CD8-positive, alpha-beta memory T cell (primary cell): ENCODE measurements around the gene URAD. TPM values are rescaled to one million over a fixed set of nuclear protein-coding genes. Genes with fewer than 3 reads are reported as not detected.
"Not testable (repeated sequence)": the region's sequence is repeated elsewhere in the genome, so short reads cannot be mapped to it uniquely, and the experiment has no call there.

Experiments
- CTCF ChIA-PET: fragments of 350-600 bp; sonication (Branson Sonifier 250); formaldehyde crosslinking; loops from one replicate; lab custom pipeline; 2021; ENCODE audit warnings: antibody characterized with exemption; lab: Charles Lee
- POLR2A ChIA-PET: fragments of 350-600 bp; sonication (Branson Sonifier 250); formaldehyde crosslinking; loops from one replicate; lab custom pipeline; 2021; ENCODE audit warnings: antibody characterized with exemption; lab: Charles Lee
- DNase-seq, 5 donors: peaks; one replicate each; pipeline versions ENCODE4 v3.0.0 to v3.0.0-alpha.2; 2020 to 2022; ENCODE audit warnings: mixed read lengths in 1 of 5
- H3K27ac ChIP-seq: one replicate; pipeline ENCODE4 v1.7.0; 2013; ENCODE audit warnings: low read depth, mild to moderate bottlenecking, low read length, moderate library complexity
- H3K27me3 ChIP-seq: 2 replicates; pipeline ENCODE4 v1.7.0; 2013; ENCODE audit warnings: low read length, mild to moderate bottlenecking; ENCODE audit not compliant: insufficient read depth, poor library complexity, severe bottlenecking
- H3K36me3 ChIP-seq: 2 replicates; pipeline ENCODE4 v1.7.0; 2013; ENCODE audit warnings: mild to moderate bottlenecking, low read length, moderate library complexity; ENCODE audit not compliant: insufficient read depth
- H3K4me1 ChIP-seq: 2 replicates; pipeline ENCODE4 v1.7.0; 2013; ENCODE audit warnings: mild to moderate bottlenecking, low read length, moderate library complexity; ENCODE audit not compliant: insufficient read depth
- H3K4me3 ChIP-seq: 2 replicates; pipeline ENCODE4 v1.7.0; 2013; ENCODE audit warnings: mild to moderate bottlenecking, low read length
- H3K9me3 ChIP-seq: 2 replicates; pipeline ENCODE4 v1.7.0; 2013; ENCODE audit warnings: mild to moderate bottlenecking, low read length
- H3K27ac Mint-ChIP-seq, 8 donors: one replicate each; pipeline ENCODE4 v1.8.0; 2020 to 2021; ENCODE audit warnings: mixed read lengths in 8 of 8, mild to moderate bottlenecking in 6 of 8, inconsistent platforms in 3 of 8, moderate library complexity in 3 of 8
- H3K27me3 Mint-ChIP-seq, 2 donors: one replicate each; pipeline ENCODE4 v1.8.0; 2020 to 2021; ENCODE audit warnings: mixed read lengths in 2 of 2, mild to moderate bottlenecking in 1 of 2, moderate library complexity in 1 of 2
- H3K36me3 Mint-ChIP-seq, 3 donors: one replicate each; pipeline ENCODE4 v1.8.0; 2020 to 2021; ENCODE audit warnings: mixed read lengths in 3 of 3, inconsistent platforms in 1 of 3, mild to moderate bottlenecking in 1 of 3
- H3K4me1 Mint-ChIP-seq, 3 donors: one replicate each; pipeline ENCODE4 v1.8.0; 2020 to 2021; ENCODE audit warnings: mixed read lengths in 3 of 3, inconsistent platforms in 1 of 3, mild to moderate bottlenecking in 1 of 3
- H3K4me3 Mint-ChIP-seq, 7 donors: one replicate each; pipeline ENCODE4 v1.8.0; 2020 to 2021; ENCODE audit warnings: mixed read lengths in 7 of 7, mild to moderate bottlenecking in 6 of 7, moderate library complexity in 4 of 7, inconsistent platforms in 2 of 7
- H3K9me3 Mint-ChIP-seq, 5 donors: one replicate each; pipeline ENCODE4 v1.8.0; 2020 to 2022; ENCODE audit warnings: mixed read lengths in 5 of 5, mild to moderate bottlenecking in 3 of 5, moderate library complexity in 2 of 5, inconsistent platforms in 1 of 5
- polyA plus RNA-seq: library from polyadenylated mRNA; unstranded; fragments of 300-500 nt; fragmentation: Illumina TruSeq; gene quantifications from one replicate; pipeline ENCODE4 v1.2.3, GENCODE V29; 2021
- total RNA-seq, 2 experiments: library from RNA; stranded (reverse); gene quantifications; one replicate each; pipeline ENCODE4 v1.2.3, GENCODE V29; 2021

The URAD gene
- total and polyA plus RNA-seq, 3 experiments from 2014 or later = not detected

DNA sequence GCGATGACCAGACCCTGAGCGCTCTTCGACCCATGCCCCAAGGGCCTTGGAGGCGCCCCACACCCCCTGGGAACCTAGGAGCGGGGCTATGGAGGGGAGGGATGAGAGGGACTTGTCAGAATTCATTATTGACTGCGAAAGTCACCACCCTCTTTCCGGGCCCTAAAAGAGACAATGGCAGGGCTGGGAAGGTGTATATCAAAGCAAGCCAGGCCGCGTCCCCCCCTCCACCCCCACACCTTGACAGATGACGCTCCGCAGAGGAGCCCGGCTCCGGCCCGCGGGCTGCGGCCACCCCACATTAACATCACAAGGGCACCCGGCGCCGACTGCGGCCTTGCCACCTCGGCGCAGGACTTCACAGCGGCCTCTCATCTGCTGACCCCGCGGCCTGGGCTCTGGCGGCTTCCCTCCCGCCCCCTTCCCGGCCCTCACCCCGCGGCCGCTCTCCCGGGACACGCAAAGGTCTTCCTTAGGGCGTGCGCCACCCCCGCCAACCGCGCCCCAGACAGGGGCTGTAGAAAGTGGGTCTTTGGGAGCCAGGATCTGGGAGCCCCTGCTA is 21.8 kb downstream of the URAD start:
- H3K36me3 Mint-ChIP-seq = peaks cover 0 to 1% (median 0%) of the 10 kb centered on the region in 3 donors
- H3K27me3 ChIP-seq = peaks cover 35% of the 10 kb centered on the region
- DNase-seq = no peak

DNA sequence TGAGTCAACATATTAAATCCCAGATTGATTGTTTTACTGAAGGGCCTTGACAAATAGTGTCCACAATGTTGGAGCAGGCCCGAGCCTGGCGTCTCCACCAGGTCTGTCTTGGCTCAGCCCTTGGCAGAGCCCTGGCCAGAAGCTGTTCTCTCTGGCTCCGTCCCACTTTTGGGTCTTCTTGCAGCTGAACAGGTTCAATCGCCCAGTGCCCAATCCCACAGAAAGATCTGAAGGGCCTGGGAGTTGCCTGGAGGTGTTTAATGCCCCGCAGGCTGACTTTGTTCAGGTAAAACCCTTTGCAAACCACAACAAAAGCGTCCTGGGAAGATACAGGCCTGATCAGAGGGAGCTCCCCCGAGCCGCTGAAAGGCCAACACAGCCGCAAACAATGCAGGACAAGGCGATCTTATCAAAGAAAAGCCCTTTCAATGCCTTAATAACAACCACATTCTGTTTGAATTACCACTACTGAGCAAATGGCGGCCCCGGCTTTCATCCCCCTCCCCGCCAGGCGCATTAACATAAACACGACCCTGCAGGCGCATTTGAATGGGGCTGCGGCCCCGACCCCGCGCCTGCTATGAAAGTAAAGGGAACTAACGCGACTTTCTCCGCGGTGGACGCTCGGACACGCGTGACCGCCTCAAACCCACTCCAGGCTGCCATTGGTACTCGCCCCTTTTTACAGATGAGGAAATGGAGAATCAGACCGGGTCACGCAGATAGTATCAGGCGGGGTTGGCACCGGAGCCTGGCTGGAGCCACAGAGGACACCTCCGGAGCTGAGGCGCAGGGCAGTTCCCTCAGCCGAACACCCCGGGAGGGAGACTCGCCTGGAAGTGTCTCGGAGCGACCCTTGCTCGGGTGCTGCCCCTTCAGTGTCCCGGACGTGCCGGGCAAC is 22.5 kb downstream of the URAD start:
- DNase-seq = no peak

More for the DNA sequence above, 21.8 kb downstream of the URAD start:
- no peak overlapping the region for H3K27ac ChIP-seq
- no peaks in the 10 kb centered on the region for H3K4me1 ChIP-seq
- H3K9me3 ChIP-seq = no peaks in the 10 kb centered on the region
- no peak overlapping the region for H3K27ac Mint-ChIP-seq
- CTCF ChIA-PET = no interaction called here
- no peaks in the 10 kb centered on the region for H3K36me3 ChIP-seq
- H3K4me3 Mint-ChIP-seq = no peak overlapping the region
- no peak overlapping the region for H3K4me3 ChIP-seq
- peaks cover 64 to 84% of the 10 kb centered on the region in 2 donors for H3K27me3 Mint-ChIP-seq
- no peaks in the 10 kb centered on the region for H3K9me3 Mint-ChIP-seq
- H3K4me1 Mint-ChIP-seq = peaks cover 9 to 45% (median 13%) of the 10 kb centered on the region in 3 donors
- POLR2A ChIA-PET = no interaction called here

DNA sequence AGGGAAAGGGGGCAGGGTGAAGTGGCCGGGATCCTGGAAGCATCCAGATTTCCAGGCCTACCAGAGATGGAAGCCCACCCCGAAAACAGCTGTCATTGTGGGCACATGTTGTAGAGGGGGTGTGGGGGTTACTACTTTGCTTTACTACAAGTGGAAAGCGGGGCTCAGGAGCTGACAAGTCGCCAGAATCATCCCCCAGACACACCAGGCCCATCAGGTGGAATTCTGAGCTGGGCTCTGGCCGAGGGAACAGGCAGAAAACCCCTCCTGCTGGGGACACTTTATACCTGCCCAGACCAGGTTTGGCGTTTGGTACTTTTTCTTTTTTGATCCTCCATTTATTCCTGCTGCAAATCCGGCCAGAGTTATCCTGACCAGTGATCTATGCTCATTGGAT is 23.2 kb downstream of the URAD start:
- Mint-ChIP-seq H3K4me1 (peaks cover 11 to 53% (median 18%) of the 10 kb centered on the region in 3 donors), H3K9me3 (no peaks in the 10 kb centered on the region), H3K36me3 (peaks cover 0 to 1% (median 0%) of the 10 kb centered on the region in 3 donors), H3K27ac (no peak overlapping the region), H3K27me3 (peaks cover 58 to 75% of the 10 kb centered on the region in 2 donors), H3K4me3 (no peak overlapping the region)
- no peaks in the 10 kb centered on the region for H3K36me3 ChIP-seq
- ChIA-PET POLR2A (no interaction called here), CTCF (interaction anchor here (0.7 to 1.1 kb wide), 2 partner anchors 18 to 603 kb away, joined by 3 to 4 read pairs; no protein-coding TSS in a partner anchor)
- H3K9me3 ChIP-seq = no peaks in the 10 kb centered on the region
- H3K27ac ChIP-seq = no peak overlapping the region
- DNase-seq = no peak
- H3K4me1 ChIP-seq = peaks cover 4% of the 10 kb centered on the region
- peaks cover 33% of the 10 kb centered on the region for H3K27me3 ChIP-seq
- H3K4me3 ChIP-seq = no peak overlapping the region

More for the DNA sequence above, 22.5 kb downstream of the URAD start:
- Histone ChIP-seq H3K27me3 (peaks cover 30% of the 10 kb centered on the region), H3K9me3 (no peaks in the 10 kb centered on the region), H3K4me3 (no peak overlapping the region), H3K36me3 (no peaks in the 10 kb centered on the region), H3K27ac (no peak overlapping the region), H3K4me1 (no peaks in the 10 kb centered on the region)
- CTCF ChIA-PET = interaction anchor here (0.7 kb wide), 1 partner anchor 17 kb away, joined by 4 read pairs; no protein-coding TSS in a partner anchor
- Mint-ChIP-seq H3K4me1 (peaks cover 11 to 52% (median 18%) of the 10 kb centered on the region in 3 donors), H3K36me3 (peaks cover 0 to 1% (median 0%) of the 10 kb centered on the region in 3 donors), H3K27me3 (peaks cover 64 to 82% of the 10 kb centered on the region in 2 donors), H3K27ac (no peak overlapping the region), H3K9me3 (no peaks in the 10 kb centered on the region), H3K4me3 (peak overlapping the region in 1 of 7 donors; percentile 36)
- POLR2A ChIA-PET = no interaction called here

DNA sequence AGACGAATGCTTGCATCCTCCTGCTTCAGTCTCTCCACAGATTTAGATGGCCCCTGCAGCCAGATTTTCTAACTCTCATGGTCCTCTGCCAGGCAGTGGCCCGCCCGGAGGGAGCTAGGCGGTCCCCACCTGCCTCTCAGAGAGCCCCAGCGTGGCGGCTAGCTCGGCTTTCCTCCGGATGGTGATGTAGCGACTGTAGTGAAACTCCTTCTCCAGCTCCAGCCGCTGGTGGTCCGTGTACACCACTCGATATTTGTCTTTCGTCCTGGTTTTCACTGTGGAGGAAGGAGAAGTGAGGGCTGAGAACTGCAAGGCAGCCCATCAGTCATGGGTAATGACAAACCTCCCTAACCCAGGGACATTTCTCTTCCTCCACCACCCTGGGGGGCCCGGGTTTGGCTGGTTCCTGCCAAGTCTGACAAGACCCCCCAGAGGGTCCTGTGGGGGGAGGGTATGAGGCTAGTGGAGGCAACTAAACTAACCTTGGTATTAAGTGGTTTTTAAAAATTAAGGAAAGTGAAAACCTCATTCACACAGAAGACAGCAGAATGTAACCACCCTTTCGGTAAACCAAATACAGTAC is 23.7 kb downstream of the URAD start:
- Mint-ChIP-seq H3K4me1 (peaks cover 13 to 57% (median 22%) of the 10 kb centered on the region in 3 donors), H3K27me3 (peaks cover 61 to 75% of the 10 kb centered on the region in 2 donors), H3K9me3 (no peaks in the 10 kb centered on the region), H3K27ac (no peak overlapping the region), H3K36me3 (peaks cover 0 to 1% (median 0%) of the 10 kb centered on the region in 3 donors), H3K4me3 (no peak overlapping the region)
- POLR2A ChIA-PET = no interaction called here
- peaks cover 34% of the 10 kb centered on the region for H3K27me3 ChIP-seq
- no peak overlapping the region for H3K27ac ChIP-seq
- no peak overlapping the region for H3K4me3 ChIP-seq
- H3K4me1 ChIP-seq = peaks cover 6% of the 10 kb centered on the region
- no peak for DNase-seq
- H3K9me3 ChIP-seq = no peaks in the 10 kb centered on the region
- H3K36me3 ChIP-seq = no peaks in the 10 kb centered on the region
- CTCF ChIA-PET = interaction anchor here (1.1 kb wide), 1 partner anchor 603 kb away, joined by 3 read pairs; no protein-coding TSS in a partner anchor

DNA sequence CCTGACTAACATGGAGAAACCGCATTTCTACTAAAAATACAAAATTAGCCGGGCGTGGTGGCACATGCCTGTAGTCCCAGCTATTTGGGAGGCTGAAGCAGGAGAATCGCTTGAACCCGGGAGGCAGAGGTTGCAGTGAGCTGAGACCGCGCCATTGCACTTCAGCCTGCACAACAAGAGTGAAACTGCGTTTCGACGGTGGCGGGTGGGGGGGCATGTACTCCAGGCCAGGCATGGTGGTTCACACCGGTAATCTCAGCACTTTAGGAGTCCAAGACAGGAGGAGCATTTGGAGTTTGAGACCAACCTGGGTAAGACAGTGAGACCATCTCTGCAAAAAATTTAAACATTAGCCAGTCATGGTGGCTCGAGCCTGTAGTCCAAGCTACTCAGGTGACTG is 24.3 kb downstream of the URAD start:
- H3K36me3 Mint-ChIP-seq, H3K9me3 Mint-ChIP-seq, H3K4me3 Mint-ChIP-seq, H3K4me1 ChIP-seq, H3K27ac ChIP-seq, POLR2A ChIA-PET, DNase-seq, H3K4me3 ChIP-seq, H3K9me3 ChIP-seq, H3K36me3 ChIP-seq: not testable (repeated sequence)
- Mint-ChIP-seq H3K27ac (peak overlapping the region in 1 of 8 donors; percentile 57), H3K4me1 (peaks cover 11 to 50% (median 19%) of the 10 kb centered on the region in 3 donors), H3K27me3 (peaks cover 61 to 75% of the 10 kb centered on the region in 2 donors)
- CTCF ChIA-PET = interaction anchor here (1.1 kb wide), 1 partner anchor 602 kb away, joined by 3 read pairs; no protein-coding TSS in a partner anchor
- H3K27me3 ChIP-seq = peaks cover 28% of the 10 kb centered on the region

DNA sequence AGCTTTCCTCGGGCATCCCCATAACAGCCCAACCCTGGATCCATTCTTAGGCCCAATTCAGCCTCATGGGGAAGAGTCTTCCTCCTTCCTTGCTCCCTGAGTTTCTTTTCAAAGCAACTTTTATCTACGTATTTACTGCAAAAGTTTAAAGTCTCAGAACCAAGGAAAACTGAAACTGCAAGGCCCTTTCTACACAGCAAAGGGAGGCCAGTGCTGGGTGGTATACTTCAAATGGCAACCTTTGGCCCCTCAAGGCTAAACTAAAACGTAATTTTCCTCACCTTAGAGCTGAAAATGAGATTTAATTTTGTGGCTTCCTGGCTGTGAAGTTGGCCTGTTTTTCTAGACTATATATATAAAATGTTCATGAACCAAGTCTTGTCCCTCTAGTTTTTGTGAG is 25.0 kb downstream of the URAD start:
- H3K27ac ChIP-seq = no peak overlapping the region
- CTCF ChIA-PET = no interaction called here
- no peak overlapping the region for H3K27ac Mint-ChIP-seq
- no peaks in the 10 kb centered on the region for H3K9me3 ChIP-seq
- H3K36me3 Mint-ChIP-seq = peaks cover 0 to 1% (median 0%) of the 10 kb centered on the region in 3 donors
- DNase-seq = no peak
- H3K4me1 ChIP-seq = peaks cover 6% of the 10 kb centered on the region
- POLR2A ChIA-PET = no interaction called here
- H3K4me1 Mint-ChIP-seq = peaks cover 11 to 48% (median 18%) of the 10 kb centered on the region in 3 donors
- no peaks in the 10 kb centered on the region for H3K36me3 ChIP-seq
- peaks cover 66 to 79% of the 10 kb centered on the region in 2 donors for H3K27me3 Mint-ChIP-seq
- no peak overlapping the region for H3K4me3 ChIP-seq
- peaks cover 26% of the 10 kb centered on the region for H3K27me3 ChIP-seq
- H3K4me3 Mint-ChIP-seq = peak overlapping the region in 1 of 7 donors; percentile 13
- H3K9me3 Mint-ChIP-seq = no peaks in the 10 kb centered on the region

DNA sequence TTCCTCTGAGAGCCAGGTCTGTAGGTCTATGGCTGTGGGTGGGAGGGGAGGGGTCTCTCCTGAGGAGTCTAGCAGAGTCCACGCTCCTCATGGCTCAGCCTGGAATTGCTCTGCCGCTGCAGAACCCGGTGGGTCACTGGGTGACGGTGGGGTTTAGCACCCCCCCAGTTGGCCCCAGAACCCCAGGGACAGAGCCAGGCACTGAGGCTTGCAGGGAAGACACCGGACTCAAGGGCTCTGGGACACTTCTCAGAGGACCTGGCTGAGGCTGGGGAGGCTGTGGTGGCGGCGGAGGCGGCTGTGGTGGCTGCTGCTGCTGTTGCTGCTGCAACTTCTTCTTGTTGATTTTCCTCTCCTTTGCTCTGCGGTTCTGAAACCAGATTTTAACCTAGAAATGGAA is 25.5 kb downstream of the URAD start:
- Mint-ChIP-seq H3K4me3 (no peak overlapping the region), H3K9me3 (no peaks in the 10 kb centered on the region), H3K27ac (no peak overlapping the region), H3K27me3 (peaks cover 69 to 82% of the 10 kb centered on the region in 2 donors), H3K36me3 (peaks cover 0 to 1% (median 0%) of the 10 kb centered on the region in 3 donors), H3K4me1 (peaks cover 11 to 47% (median 18%) of the 10 kb centered on the region in 3 donors)
- CTCF ChIA-PET = no interaction called here
- Histone ChIP-seq H3K9me3 (no peaks in the 10 kb centered on the region), H3K27ac (no peak overlapping the region), H3K4me3 (no peak overlapping the region), H3K27me3 (peaks cover 28% of the 10 kb centered on the region), H3K4me1 (peaks cover 6% of the 10 kb centered on the region), H3K36me3 (no peaks in the 10 kb centered on the region)
- DNase-seq = no peak
- POLR2A ChIA-PET = no interaction called here
